ENCODE results near the gene DDAH1. TPM values are rescaled to one million over a fixed set of nuclear protein-coding genes. Genes with fewer than 3 reads are reported as not detected.

Gene DDAH1
- total RNA-seq, 1 experiment from 2014 or later, result 80.9 TPM

GRCh38 chr1:85279458-85280080 is 185.4 kb downstream of the DDAH1 start:
- Histone ChIP-seq H3K27ac (no peak overlapping the region), H3K27me3 (no peaks in the 10 kb centered on the region), H3K4me3 (no peak overlapping the region), H3K36me3 (0 out of 2 replicates have a peak, but pooled peaks cover 2% of the 10 kb centered on the region), H3K4me1 (peaks cover 5% of the 10 kb centered on the region), H3K9me3 (replicated peaks) (no peaks in the 10 kb centered on the region)
- DNase-seq, result no peak

- DNase-seq, result no peak
- no peaks in the 10 kb centered on the region for H3K9me3 ChIP-seq (replicated peaks)
Observed at GRCh38 chr1:85278853-85279314, 186.1 kb downstream of the DDAH1 start.

GRCh38 chr1:85277802-85278201 is 187.2 kb downstream of the DDAH1 start:
- DNase-seq, result no peak
- no peak overlapping the region for H3K27ac ChIP-seq

More at GRCh38 chr1:85278853-85279314, 186.1 kb downstream of the DDAH1 start:
- no peak overlapping the region for H3K27ac ChIP-seq
- H3K36me3 ChIP-seq, result 0 out of 2 replicates have a peak, but pooled peaks cover 2% of the 10 kb centered on the region
- no peak overlapping the region for H3K4me3 ChIP-seq
- H3K27me3 ChIP-seq, result no peaks in the 10 kb centered on the region
- H3K4me1 ChIP-seq, result peaks cover 7% of the 10 kb centered on the region

GRCh38 chr1:85276978-85277639 is 187.8 kb downstream of the DDAH1 start:
- Histone ChIP-seq H3K4me3 (peak overlapping the region; percentile 77), H3K36me3 (0 out of 2 replicates have a peak, but pooled peaks cover 2% of the 10 kb centered on the region), H3K4me1 (peaks cover 7% of the 10 kb centered on the region), H3K9me3 (replicated peaks) (no peaks in the 10 kb centered on the region), H3K27me3 (no peaks in the 10 kb centered on the region), H3K27ac (peak overlapping the region; percentile 0; the same call in 1 of the 2 replicates)
- no peak for DNase-seq

More at GRCh38 chr1:85277802-85278201, 187.2 kb downstream of the DDAH1 start:
- Histone ChIP-seq H3K4me3 (no peak overlapping the region), H3K36me3 (0 out of 2 replicates have a peak, but pooled peaks cover 2% of the 10 kb centered on the region), H3K27me3 (no peaks in the 10 kb centered on the region), H3K4me1 (peaks cover 7% of the 10 kb centered on the region), H3K9me3 (replicated peaks) (no peaks in the 10 kb centered on the region)

- Histone ChIP-seq H3K36me3 (peaks cover 5% of the 10 kb centered on the region; the same call in 1 of the 2 replicates), H3K27ac (peak within 1 kb of the TSS; percentile 62), H3K9me3 (replicated peaks) (no peaks in the 10 kb centered on the region), H3K4me3 (peak within 1 kb of the TSS; percentile 77), H3K27me3 (no peaks in the 10 kb centered on the region), H3K4me1 (peaks cover 7% of the 10 kb centered on the region)
- DNase-seq, result peak; percentile 97 to 98
Observed at GRCh38 chr1:85276215-85276977, 188.6 kb downstream of the DDAH1 start, which contains the start of gene BCL10. TSS of gene BCL10 (minus strand) at chr1:85276632. CDS start at chr1:85276352, 280 bp downstream.

GRCh38 chr1:85275701-85276214 is 189.2 kb downstream of the DDAH1 start:
- Histone ChIP-seq H3K4me1 (peaks cover 7% of the 10 kb centered on the region), H3K4me3 (peak overlapping the region; percentile 77), H3K27ac (peak overlapping the region; percentile 62), H3K9me3 (replicated peaks) (no peaks in the 10 kb centered on the region), H3K27me3 (no peaks in the 10 kb centered on the region), H3K36me3 (peaks cover 5% of the 10 kb centered on the region; the same call in 1 of the 2 replicates)
- peak in 1 of 2 experiments; percentile 23 for DNase-seq

- Histone ChIP-seq H3K27ac (no peak overlapping the region), H3K9me3 (replicated peaks) (no peaks in the 10 kb centered on the region), H3K27me3 (no peaks in the 10 kb centered on the region), H3K4me1 (peaks cover 7% of the 10 kb centered on the region), H3K36me3 (peaks cover 9% of the 10 kb centered on the region), H3K4me3 (peak overlapping the region; percentile 77)
- DNase-seq, result peak in 1 of 2 experiments; percentile 52
Observed at GRCh38 chr1:85274969-85275453, 189.9 kb downstream of the DDAH1 start.

- Histone ChIP-seq H3K4me3 (no peak overlapping the region), H3K27me3 (no peaks in the 10 kb centered on the region), H3K4me1 (peaks cover 7% of the 10 kb centered on the region), H3K36me3 (peaks cover 22% of the 10 kb centered on the region), H3K27ac (no peak overlapping the region), H3K9me3 (replicated peaks) (no peaks in the 10 kb centered on the region)
- DNase-seq, result no peak
Observed at GRCh38 chr1:85273397-85273796, 191.6 kb downstream of the DDAH1 start.

- no peak for DNase-seq
- Histone ChIP-seq H3K9me3 (replicated peaks) (no peaks in the 10 kb centered on the region), H3K27ac (no peak overlapping the region), H3K4me1 (no peaks in the 10 kb centered on the region), H3K36me3 (peaks cover 46% of the 10 kb centered on the region), H3K27me3 (no peaks in the 10 kb centered on the region), H3K4me3 (no peak overlapping the region)
Observed at GRCh38 chr1:85268801-85269585, 196.0 kb downstream of the DDAH1 start.

Other genes starting within 250 kb of the DDAH1 start
- 21.7 and 25.8 TPM in 2 replicates for gene C1orf52, start 205.5 kb downstream of the DDAH1 start, total RNA-seq (2014; rRNA removed; shearing (Covaris generic))
- gene BCL10, start 188.5 kb downstream of the DDAH1 start, total RNA-seq (2014; rRNA removed; shearing (Covaris generic)), result 24.9 and 26.6 TPM in 2 replicates
- gene CCN1, start 115.6 kb upstream of the DDAH1 start, total RNA-seq (2014; rRNA removed; shearing (Covaris generic)), result 7.6 and 8.1 TPM in 2 replicates
- 27.8 TPM in 2 replicates for gene ZNHIT6, start 243.3 kb upstream of the DDAH1 start, total RNA-seq (2014; rRNA removed; shearing (Covaris generic))